HL-60/S4 treated with phorbol 12-myristate 13-acetate at 8.2 ng/mL for 4 days and 3 days (cell line): ENCODE data around the gene PPP4R2.
"Not testable (repeated sequence)": the region's sequence is repeated elsewhere in the genome, so short reads cannot be mapped to it uniquely, and the experiment has no call there.

ENCODE experiments used
- in situ Hi-C: fragments of 300-500 bp; cut with MboI; formaldehyde crosslinking; loops from 2 replicates; pipeline ENCODE4 v1.15.0; 2022; ENCODE audit warnings: low sequenced_read_pairs

Gene PPP4R2

DNA sequence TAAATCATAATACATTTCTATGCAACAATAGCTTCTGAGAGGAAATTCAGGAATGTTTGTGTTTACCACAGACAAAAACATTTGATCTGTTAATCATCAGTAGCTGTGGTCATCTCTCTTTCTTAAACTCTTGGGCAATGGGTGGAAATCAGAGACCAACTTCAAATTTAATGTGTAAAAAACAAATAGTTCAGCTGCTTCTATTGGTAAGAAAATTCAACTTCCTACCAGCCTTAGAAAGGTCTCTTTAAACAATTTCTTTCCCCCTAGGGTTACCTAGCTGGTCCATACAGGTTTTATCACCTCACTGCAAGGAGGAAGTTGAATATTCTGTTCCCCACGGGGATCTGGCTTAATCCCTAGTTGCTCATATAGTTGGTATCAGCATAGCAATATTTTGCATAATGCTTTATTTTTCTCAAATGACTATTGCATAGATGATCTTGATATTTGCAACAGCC lies 20.3 kb upstream of the PPP4R2 start:
- in situ Hi-C loops: no loop called here

DNA sequence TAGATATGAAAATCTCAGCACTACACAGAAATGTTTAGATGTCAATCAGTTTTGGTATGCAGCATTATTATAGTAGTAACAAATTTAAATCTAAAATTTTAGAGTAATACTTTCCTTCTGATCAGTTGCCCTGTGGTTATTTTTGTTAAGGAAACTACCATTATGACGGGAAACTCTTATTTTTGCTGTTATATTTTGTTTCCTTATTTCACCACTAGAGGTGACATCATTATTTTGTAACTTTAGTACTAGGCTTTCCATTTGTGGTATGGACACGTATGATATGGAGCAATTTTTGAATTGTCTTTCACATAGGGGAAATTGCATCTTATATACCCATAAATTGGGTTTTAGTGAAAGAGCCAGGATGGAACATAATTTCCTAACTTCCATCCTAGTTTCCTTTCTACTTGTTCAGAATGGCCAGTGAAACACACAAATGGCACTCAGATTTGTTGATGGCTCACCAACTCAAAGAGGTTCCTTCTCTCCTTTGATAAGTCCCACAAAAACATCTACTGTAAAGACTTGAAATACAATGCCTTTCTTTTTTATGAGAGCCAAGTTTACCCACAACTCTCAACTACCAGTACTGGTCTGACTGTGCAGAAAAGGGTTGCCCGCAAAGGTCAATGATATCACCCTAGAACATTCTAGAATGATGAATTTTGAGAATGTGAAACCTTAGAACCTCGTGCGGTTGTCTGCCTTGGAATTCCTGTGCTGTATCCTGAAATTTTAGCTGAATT lies 19.4 kb upstream of the PPP4R2 start:
- in situ Hi-C loops: no loop called here

DNA sequence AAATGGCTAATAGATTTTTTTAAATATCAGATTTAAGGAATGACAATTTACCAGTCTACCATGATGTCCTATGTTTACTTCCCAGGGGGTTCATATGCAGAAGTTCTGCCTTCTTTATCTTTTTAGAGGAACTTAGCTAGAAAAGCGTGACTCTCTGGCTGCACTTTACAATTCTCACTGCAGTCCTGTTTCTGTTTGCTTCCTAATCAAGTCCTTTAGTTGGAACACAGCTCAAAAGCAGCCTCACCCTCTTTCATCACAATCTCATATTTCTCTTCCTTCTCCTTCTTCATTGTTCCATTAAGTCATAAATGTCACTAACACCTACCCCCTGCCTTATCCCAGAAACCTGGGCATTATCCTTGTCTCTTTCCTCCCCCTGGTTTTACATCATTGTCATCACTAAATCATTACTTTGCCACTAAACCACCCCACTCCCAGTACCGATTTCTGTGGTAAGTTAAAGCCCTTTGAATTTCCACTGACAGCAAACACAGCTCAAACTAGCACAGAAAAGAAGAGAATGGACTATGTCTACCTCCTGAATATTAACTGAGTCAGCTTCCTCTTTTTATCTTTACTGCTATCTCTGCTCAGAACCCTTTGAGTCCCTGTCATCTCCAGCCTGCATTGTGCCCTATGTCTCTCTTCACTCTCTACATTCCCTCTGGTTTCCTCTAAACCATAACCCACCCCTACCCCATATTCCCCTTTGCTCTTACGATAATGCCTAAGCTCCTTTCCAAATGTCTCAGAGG lies 13.8 kb upstream of the PPP4R2 start:
- in situ Hi-C loops: no loop called here

DNA sequence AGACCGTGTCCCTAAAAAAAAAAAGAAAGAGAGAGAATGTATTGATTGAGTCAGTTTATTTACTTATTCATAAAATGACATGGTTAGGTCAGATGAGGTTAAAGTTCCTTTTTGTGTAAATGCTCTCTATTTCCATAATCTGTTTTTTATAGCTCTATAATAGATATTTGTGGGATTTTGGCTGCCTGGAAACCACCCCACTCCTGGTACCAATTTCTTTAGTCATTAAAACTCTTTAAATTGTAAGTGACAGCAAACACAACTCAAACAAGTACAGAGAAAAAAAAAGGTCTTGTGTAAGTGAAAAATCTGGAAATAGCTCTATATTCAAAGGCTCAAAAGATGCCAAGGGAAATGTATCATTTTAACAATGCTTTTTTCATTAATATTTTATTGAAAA lies 11.0 kb upstream of the PPP4R2 start:
- in situ Hi-C loops: no loop called here

DNA sequence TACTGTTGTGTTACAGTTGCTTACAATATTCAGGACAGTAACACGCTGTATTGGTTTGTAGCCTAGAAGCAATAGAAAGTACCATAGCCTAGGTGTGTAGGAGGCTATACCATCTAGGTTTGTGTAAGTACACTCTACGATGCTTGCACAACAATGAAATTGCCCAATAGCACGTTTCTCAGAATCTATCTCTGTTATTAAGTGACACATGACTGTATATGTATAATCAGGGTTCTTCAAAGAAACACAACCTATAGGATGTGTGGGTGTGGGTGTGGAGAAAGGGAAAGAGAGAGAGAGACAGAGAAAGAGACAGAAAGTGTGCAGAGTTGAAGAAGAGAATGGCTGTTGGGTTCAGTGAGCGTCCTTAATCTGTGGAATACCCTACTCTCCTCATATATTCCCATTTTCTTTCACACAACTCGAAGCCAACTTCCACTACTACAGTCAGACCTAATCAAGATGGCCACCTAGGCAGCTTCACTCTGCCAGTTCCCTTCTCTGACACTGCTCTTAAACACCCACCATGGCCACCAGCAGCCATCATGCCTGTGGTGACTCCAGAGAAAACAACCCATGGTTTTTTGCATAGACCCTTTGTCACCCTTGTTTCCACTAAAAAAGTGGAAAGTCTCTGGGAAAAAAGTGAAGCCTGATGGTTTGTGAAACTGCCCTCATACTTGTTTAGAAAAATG lies 5.8 kb upstream of the PPP4R2 start:
- in situ Hi-C loops: no loop called here

DNA sequence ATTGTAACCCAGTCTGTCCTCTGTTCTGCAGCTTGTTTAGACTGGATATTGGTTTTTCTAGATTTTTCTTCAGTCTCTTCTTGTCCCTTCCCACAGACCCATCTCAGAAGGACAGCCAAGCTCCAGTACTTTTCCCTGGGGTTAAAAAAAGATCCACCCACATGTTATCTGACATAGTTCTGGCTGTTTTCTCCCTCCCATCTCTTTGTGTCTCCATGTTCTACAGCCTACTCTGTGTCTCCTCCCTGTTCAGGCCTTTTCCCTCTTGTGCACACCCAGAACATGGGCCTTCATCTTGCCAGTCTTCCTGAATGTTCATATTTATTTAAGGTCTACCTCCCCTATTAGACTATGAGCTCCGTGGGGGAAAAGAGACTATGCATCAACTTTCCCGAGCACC lies 5.1 kb upstream of the PPP4R2 start:
- in situ Hi-C loops: no loop called here

DNA sequence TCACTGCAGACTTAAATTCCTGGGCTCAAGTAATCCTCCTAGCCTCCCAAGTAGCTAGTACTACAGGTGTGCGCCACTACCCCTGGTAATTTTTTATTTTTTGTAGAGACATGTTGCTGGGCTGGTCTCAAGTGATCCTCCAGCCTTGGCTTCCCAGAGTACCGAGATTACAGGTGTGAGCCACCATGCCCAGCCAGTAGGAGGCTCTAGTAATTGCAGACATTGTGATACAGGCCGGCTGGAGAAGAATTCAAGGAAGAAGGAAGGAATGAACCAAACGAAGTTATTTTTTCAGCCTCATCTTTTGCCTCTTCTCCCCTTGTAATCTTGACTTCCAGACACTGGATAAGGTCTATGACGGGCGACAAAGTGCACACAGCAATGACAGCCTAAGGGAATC lies 3.2 kb upstream of the PPP4R2 start:
- in situ Hi-C loops: no loop called here

DNA sequence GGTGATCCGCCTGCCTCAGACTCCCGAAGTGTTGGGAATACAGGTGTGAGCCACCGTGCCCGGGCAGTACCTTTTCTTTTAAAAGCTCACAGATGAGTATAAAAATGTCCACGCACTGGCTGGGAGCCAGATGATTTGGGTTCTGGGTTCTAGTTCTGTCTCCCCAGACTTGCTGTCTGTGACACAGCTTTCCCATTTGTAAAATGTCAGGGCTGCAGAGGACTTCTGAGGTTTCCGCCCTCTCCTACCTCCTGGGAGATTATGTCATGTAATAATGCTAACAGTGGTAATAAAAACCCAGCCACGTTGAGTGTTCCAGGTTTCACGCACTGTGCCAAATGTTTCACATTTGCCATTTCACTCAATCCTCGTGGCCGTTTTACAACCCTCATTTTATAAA lies 1.3 kb upstream of the PPP4R2 start:
- in situ Hi-C loops: no loop called here

DNA sequence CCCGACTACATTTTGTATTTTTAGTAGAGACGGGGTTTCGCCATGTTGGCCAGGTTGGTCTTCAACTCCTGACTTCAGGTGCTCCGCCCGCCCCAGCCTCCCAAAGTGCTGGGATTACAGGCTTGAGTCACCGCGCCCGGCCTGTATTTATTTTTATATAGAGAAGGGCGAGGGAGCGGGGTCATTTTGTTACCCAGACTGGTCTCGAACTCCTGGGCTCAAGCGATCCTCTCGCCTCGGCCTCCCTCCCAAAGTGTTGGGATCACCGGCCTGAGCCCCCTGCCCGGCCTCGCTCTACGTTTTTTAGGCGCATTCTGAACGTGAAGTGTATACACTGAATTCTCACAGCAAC lies 514 bp upstream of the PPP4R2 start:
- in situ Hi-C loops: no loop called here

DNA sequence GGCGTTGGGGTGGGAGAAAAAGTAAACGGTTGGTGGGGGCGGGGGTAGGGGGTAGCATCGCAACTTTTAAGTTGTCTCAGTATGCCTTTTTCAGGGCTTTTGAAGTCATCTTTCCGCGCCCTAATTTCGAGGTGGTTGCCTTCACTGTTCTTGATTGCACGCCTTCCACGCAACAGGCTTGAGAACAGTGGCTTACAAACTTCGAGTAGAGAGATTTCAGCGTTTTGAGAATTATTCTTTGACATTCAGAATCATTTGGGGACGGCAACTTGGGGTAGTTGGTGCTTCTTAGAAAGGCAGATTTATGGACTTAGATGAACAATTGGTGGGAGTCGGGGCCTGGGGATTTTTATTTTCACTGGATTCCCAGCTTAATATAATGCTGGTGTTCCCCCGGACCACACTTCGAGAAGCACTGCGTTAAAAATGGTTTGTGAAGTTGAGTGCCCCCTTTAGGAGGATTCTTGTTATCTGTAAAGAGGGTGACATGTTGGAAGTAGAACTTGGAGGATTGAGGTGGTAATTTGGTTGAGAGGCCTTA lies 880 bp downstream of the PPP4R2 start:
- in situ Hi-C loops: no loop called here

DNA sequence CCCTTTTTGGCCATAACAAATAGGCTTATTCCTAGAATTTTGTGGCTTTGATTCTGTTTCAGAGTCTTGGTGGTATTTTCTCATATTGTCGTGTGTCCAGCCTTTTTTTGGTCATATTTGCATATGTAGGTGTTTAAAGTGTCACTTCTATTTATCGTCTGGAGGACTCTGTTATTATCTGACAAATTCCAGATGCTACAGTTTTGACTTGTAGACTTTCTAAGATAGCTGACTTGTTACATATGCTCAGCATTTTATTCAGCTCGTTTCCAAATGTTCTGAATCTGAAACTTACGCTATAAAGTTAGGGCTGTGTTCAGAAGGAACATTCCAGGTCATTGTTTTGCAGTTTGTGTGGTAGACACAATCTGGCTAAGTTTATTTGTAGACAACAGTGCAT lies 1.9 kb downstream of the PPP4R2 start:
- in situ Hi-C loops: no loop called here

DNA sequence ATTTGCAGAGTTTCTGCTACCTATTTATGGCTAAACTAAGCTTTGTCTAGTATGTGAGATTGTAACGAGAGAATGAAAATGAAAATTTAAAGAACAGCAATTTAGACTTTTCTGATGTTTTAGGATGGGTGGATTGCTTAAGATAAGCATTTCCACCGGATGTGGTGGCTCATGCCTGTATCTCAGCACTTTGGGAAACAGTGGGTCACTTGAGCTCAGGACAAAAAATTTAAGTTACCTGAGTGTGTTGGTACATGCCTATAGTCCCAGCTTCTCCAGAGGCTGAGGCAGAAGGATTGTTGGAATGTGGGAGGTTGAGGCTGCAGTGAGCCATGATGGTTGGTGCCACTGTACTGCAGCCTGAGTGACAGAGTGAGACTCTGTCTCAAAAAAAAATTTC lies 3.3 kb downstream of the PPP4R2 start:
- in situ Hi-C loops: no loop called here

DNA sequence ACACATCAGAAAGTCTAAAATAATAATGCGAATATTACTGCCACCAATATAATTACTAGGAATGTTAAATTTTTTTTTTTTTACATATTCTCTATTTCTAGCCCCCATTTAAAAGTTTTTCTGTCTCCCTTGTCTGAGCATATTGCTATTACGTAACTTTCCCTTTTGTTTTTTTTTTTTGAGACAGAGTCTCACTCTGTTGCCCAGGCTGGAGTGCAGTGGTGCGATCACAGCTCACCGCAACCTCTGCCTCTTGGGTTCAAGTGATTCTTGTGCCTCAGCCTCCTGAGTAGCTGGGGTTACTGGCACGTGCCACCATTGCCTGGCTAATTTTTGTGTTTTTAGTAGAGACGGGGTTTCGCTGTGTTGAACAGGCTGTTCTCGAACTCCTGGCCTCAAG lies 6.4 kb downstream of the PPP4R2 start:
- in situ Hi-C loops: not testable (repeated sequence)

DNA sequence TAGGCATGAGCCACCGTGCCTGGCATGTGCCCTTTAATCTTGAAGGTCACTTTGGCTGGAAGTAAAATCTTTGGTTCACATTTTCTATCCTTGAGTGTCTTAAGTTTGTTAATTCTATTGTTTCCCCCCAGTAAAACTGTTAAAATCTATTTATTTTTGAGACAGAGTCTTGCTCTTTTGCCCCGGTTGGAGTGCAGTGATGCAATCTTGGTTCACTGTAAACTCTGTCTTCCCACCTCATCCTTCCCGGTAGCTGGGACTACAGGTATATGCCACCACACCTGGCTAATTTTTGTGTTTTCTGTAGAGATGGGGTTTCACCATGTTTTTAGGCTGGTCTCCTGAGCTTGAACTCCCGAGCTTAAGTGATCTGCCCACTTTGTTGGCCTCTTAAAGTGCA lies 7.7 kb downstream of the PPP4R2 start:
- in situ Hi-C loops: no loop called here

DNA sequence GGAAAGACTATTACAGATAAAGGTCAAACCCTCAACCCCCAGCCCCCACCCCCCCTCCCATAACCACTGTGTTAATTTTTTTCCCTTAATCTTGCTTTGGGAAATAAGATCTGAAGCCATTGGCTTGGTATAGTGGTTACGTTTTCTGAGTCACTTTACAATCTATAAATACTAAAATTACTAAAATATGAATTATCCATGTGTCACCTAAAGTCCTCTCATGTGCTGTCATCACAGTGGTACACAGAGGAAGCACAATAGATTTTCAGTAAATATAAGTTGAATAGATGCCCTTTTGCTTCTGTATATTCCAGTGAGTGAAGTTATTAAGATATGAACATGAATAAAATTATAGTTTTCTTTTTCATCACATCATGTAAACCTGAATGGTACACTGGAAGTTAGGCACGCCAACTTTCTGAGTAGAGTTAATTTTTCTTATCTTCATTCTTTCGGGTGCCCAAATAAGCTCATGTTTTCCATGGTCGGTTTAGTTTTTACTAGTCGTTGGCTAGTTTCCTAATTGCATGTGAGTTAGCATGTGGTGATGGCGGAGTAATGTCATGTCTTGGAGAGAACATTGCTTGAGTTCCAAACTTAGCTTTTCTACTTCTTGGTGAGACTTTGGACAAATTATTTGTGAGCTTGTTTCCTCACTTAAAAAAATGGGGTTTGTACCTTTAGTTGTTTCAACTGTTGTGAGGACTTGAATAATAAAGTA lies 11.5 kb downstream of the PPP4R2 start:
- in situ Hi-C loops: no loop called here

DNA sequence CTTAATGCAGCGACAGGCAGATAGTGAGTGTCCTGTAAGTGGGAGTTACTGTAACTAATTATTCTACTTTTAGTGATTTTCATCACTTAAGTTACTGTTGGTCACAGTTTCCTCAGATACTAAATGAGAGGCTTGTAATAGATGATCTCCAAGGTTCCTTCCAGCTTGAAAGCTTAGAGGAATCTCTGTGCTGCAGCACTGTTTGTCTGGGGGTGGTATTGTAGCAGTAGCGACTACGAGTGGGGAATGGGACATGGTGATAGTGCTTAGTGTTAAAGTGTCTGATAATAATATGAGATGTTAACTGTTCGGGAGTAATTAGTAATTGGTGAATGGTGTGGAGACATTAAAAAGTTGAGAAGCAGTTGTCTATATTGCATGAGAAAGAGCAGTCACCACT lies 12.4 kb downstream of the PPP4R2 start:
- in situ Hi-C loops: no loop called here

DNA sequence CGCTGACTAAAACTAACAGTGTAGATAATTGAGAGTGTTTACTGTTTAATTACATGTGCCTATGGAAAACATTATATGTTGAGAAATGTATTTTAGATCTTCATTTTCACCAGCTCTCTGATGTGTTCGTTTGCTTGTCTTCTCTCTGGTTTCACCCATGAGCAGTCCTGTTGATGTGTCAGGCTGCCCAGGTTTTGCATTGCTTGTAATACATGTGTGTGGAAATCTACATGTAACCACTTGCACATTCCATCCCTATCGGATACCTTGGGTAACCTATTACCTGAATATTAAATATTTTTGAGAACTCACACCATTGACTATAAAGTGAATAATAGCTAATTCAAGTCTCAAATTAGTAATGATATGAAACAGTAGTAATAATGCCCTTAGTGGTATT lies 13.1 kb downstream of the PPP4R2 start:
- in situ Hi-C loops: no loop called here

DNA sequence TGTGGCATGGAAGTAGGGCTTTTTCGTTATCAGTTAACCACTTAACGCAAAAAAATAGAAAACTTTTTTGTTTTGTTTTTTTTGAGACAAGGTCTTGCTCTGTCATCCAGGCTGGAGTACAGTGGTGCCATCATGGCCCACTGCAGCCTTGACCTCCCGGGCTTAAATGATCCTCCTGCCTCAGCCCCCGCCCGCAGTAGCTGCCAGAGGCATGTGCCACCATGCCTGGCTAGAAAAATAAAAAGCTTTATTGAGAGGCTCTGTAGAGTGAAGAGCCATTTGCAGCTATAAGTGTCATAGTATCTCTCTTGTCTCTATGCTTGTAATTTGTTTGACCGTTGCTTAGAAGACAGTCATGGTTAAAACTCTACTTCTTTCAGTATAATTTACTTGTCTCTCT lies 13.5 kb downstream of the PPP4R2 start:
- in situ Hi-C loops: no loop called here

DNA sequence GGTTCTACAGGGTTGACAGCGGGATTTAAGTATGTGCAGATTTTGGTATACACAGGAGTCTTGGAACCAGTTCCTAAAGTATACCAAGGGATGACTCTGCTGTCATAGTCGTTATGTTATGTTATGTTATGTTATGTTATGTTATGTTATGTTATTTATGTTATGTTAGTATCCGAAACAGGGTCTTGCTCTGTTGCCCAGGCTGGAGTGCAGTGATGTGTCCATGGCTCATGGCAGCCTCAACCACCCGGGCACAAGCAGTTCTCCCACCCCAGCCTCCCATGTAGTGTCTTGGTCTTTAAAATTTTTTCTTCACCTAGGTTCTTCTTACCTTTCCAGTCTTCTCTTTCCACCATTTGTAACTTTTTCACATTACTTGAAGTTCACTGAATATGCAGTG lies 21.7 kb downstream of the PPP4R2 start:
- in situ Hi-C loops: no loop called here

DNA sequence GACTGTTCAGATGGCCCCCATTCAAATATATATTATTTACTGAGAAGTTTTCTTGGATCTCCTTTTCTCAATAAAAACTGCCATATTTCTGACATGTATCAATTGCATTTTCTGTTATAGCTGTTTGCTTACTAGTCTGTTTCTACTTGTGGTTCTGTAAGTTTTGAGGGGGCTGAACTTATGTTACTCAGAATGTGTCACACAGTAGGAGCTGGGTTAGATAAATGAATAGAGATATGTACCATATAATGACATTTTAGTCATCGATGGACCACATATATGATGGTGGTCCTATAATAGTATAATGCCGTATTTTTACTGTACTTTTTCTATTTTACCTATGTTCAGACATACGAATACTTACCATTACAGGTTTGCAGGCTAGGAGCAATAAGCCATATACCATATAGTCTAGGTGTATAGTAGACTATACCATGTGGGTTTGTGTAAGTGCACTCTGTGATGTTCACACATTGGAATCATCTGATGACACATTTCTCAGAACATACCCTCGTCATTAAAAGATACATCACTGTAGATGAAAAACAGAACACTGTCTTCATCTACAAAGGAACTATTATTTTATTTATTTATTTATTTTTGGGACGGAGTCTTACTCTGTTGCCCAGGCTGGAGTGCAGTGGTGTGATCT lies 22.3 kb downstream of the PPP4R2 start:
- in situ Hi-C loops: no loop called here
